PC-9 (cell line): Measurements from ENCODE around the gene SPPL2B. TPM values are rescaled to one million over a fixed set of nuclear protein-coding genes. Genes with fewer than 3 reads are reported as not detected.

Experiments used
- BruUV-seq: library from RNA; stranded (reverse); fragments of 400-500 nt; replicated peaks from 2 replicates; lab custom pipeline; 2021; lab: Mats Ljungman, UMichigan
- CTCF ChIA-PET: fragments of 300-600 bp; sonication (Branson Sonifier 250); formaldehyde crosslinking; loops from one replicate; lab custom pipeline; 2022; ENCODE audit warnings: antibody characterized with exemption; lab: Charles Lee
- POLR2A ChIA-PET: fragments of 300-600 bp; sonication (Branson Sonifier 250); formaldehyde crosslinking; loops from one replicate; lab custom pipeline; 2022; ENCODE audit warnings: antibody characterized with exemption; ENCODE audit not compliant: unreplicated experiment; lab: Charles Lee
- DNase-seq, 2 experiments: peaks; one replicate each; pipeline versions ENCODE4 v3.0.0 to v3.0.0-alpha.2; 2015 to 2022; ENCODE audit warnings: mixed read lengths in 1 of 2
- H2AFZ ChIP-seq: fragments of 200-600 bp; sonication (generic); 2 replicates; pipeline ENCODE4 v1.8.1; 2017; ENCODE audit warnings: antibody characterized with exemption
- H3F3A ChIP-seq: fragments of 200-600 bp; sonication (generic); 2 replicates; pipeline ENCODE4 v1.8.1; 2017; ENCODE audit warnings: antibody characterized with exemption, mild to moderate bottlenecking, low read depth; ENCODE audit not compliant: insufficient read depth
- H3K27ac ChIP-seq: fragments of 200-600 bp; sonication (generic); 2 replicates; pipeline ENCODE4 v1.6.1; 2016; ENCODE audit warnings: mixed run types
- H3K27me3 ChIP-seq: fragments of 200-600 bp; sonication (generic); 2 replicates; pipeline ENCODE4 v1.6.1; 2016; ENCODE audit warnings: low read depth, mixed run types; ENCODE audit not compliant: insufficient read depth
- H3K36me3 ChIP-seq: fragments of 200-600 bp; sonication (generic); 2 replicates; pipeline ENCODE4 v1.6.1; 2016; ENCODE audit warnings: low read depth, mixed run types
- H3K4me1 ChIP-seq: fragments of 200-600 bp; sonication (generic); replicated peaks from 2 replicates; pipeline ENCODE4 v1.6.1; 2016; ENCODE audit warnings: mixed run types; ENCODE audit not compliant: insufficient read depth
- H3K4me2 ChIP-seq: fragments of 200-600 bp; sonication (generic); 2 replicates; pipeline ENCODE4 v1.6.1; 2017; ENCODE audit warnings: mixed run types
- H3K4me3 ChIP-seq: fragments of 200-600 bp; sonication (generic); 2 replicates; pipeline ENCODE4 v1.6.1; 2016; ENCODE audit warnings: mixed run types
- H3K79me2 ChIP-seq: fragments of 200-600 bp; sonication (generic); 2 replicates; pipeline ENCODE4 v1.6.1; 2017; ENCODE audit warnings: low read depth, mixed run types
- H3K9me2 ChIP-seq: fragments of 200-600 bp; sonication (generic); 2 replicates; pipeline ENCODE4 v1.8.1; 2017; ENCODE audit warnings: mild to moderate bottlenecking; ENCODE audit not compliant: insufficient read depth
- H3K9me3 ChIP-seq: fragments of 200-600 bp; sonication (generic); 2 replicates; pipeline ENCODE4 v1.8.1; 2016; ENCODE audit warnings: low read depth; ENCODE audit not compliant: insufficient read depth
- H4K20me1 ChIP-seq: fragments of 200-600 bp; sonication (generic); 2 replicates; pipeline ENCODE4 v1.8.1; 2017; ENCODE audit not compliant: insufficient read depth
- EZH2 ChIP-seq: fragments of 200-600 bp; sonication (generic); IDR thresholded peaks from 2 replicates; pipeline ENCODE4 v1.8.0; 2017; ENCODE audit warnings: antibody characterized with exemption, low read depth
- intact Hi-C: fragments of 100-400 bp; cut with micrococcal nuclease; formaldehyde crosslinking; loops from one replicate; pipeline ENCODE4 v1.10.0; 2022; ENCODE audit not compliant: unreplicated experiment
- total RNA-seq: library from RNA; stranded (reverse); gene quantifications from 2 replicates; pipeline ENCODE4 v1.2.3, GENCODE V29; 2021
- TF ChIP-seq, protein P1 (sequence below): fragments of 200-600 bp; sonication (generic); conservative IDR thresholded peaks from 2 replicates; pipeline ENCODE4 v1.6.1; 2017; ENCODE audit warnings: mixed run types, antibody characterized with exemption, mild to moderate bottlenecking, moderate library complexity

The SPPL2B gene
- total RNA-seq, 1 experiment from 2014 or later, result 49.6 TPM

DNA sequence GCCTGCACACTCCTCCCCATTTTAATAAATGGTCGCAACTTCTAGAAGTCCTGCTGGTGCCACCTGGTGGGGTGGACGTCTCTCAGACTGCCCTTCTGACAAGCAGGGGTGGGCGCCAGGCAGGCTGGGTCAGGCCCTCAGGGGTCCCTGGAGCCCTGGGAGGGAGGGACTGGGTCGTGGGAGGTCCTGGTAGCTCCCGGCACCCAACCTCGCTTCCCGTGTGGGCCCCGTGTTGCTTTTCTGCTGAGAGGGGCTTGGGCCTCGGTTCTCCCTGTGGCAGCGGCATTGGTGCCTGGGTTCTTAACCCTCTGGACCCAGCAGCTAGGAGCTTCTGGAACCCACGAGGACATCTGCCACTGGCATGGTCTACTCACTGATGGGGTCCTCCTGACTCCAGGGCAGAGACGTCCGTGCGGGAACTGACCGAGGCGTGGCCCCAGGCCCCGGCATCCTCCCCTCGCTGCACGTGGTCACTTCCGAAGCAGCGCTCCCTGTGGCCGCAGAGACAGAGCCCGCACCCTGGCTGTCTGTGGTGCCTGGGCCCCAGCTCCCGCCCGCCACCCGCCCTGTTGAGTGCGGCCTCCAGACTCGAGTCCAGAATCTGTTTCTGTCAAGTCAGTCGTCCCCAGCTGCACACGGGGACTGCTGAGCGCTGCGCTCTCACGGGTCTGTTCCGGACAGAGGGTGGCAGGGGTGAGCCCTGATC lies 25.6 kb downstream of the SPPL2B start:
- ChIA-PET CTCF (no interaction called here), POLR2A (no interaction called here)
- TF ChIP-seq, protein P1, sequence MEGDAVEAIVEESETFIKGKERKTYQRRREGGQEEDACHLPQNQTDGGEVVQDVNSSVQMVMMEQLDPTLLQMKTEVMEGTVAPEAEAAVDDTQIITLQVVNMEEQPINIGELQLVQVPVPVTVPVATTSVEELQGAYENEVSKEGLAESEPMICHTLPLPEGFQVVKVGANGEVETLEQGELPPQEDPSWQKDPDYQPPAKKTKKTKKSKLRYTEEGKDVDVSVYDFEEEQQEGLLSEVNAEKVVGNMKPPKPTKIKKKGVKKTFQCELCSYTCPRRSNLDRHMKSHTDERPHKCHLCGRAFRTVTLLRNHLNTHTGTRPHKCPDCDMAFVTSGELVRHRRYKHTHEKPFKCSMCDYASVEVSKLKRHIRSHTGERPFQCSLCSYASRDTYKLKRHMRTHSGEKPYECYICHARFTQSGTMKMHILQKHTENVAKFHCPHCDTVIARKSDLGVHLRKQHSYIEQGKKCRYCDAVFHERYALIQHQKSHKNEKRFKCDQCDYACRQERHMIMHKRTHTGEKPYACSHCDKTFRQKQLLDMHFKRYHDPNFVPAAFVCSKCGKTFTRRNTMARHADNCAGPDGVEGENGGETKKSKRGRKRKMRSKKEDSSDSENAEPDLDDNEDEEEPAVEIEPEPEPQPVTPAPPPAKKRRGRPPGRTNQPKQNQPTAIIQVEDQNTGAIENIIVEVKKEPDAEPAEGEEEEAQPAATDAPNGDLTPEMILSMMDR, result no peak
- TF ChIP-seq EZH2, result no peak
- no peaks in the 10 kb centered on the region for H4K20me1 ChIP-seq
- H3K9me3 ChIP-seq, result no peaks in the 10 kb centered on the region
- no peaks in the 10 kb centered on the region for H3K4me1 ChIP-seq
- no peaks in the 10 kb centered on the region for H3K36me3 ChIP-seq
- no peak for DNase-seq
- no peaks in the 10 kb centered on the region for H3K9me2 ChIP-seq
- H3K27me3 ChIP-seq, result no peaks in the 10 kb centered on the region
- no TSS peak for BruUV-seq
- H3F3A ChIP-seq, result no peaks in the 10 kb centered on the region
- no peaks in the 10 kb centered on the region for H3K79me2 ChIP-seq
- no peak overlapping the region for H3K27ac ChIP-seq
- H2AFZ ChIP-seq, result no peak overlapping the region
- no peak overlapping the region for H3K4me3 ChIP-seq
- intact Hi-C loops, result no loop called here
- no peak overlapping the region for H3K4me2 ChIP-seq

DNA sequence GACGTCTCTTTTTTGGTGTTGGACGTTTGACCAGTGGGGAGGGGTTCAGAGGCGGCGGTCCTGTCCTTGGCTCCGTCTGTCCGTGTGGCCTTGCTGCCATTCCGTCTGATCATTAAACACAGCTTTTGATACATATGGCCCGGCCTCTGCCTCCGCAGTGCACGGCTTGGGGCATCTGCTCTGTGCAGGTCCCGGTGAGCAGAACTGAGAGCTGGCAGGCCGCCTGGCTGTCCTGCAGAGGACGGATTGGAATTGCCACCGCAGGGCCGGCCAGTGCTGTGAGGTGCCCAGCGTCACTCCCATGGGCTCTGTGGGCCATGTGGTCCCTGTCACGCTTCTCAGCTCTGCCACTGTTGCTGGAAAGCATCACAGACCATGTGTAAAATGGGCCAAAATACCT lies 26.2 kb downstream of the SPPL2B start:
- Histone ChIP-seq H3K4me1 (no peaks in the 10 kb centered on the region), H4K20me1 (no peaks in the 10 kb centered on the region), H3K9me2 (no peaks in the 10 kb centered on the region), H3K36me3 (no peaks in the 10 kb centered on the region), H3K79me2 (no peaks in the 10 kb centered on the region), H3K27ac (no peak overlapping the region), H3K9me3 (no peaks in the 10 kb centered on the region), H3K4me2 (no peak overlapping the region), H2AFZ (no peak overlapping the region), H3K27me3 (no peaks in the 10 kb centered on the region), H3F3A (no peaks in the 10 kb centered on the region), H3K4me3 (no peak overlapping the region)
- no TSS peak for BruUV-seq
- POLR2A ChIA-PET, result no interaction called here
- DNase-seq, result no peak
- intact Hi-C loops, result no loop called here
- no peak for TF ChIP-seq EZH2
- CTCF ChIA-PET, result no interaction called here

DNA sequence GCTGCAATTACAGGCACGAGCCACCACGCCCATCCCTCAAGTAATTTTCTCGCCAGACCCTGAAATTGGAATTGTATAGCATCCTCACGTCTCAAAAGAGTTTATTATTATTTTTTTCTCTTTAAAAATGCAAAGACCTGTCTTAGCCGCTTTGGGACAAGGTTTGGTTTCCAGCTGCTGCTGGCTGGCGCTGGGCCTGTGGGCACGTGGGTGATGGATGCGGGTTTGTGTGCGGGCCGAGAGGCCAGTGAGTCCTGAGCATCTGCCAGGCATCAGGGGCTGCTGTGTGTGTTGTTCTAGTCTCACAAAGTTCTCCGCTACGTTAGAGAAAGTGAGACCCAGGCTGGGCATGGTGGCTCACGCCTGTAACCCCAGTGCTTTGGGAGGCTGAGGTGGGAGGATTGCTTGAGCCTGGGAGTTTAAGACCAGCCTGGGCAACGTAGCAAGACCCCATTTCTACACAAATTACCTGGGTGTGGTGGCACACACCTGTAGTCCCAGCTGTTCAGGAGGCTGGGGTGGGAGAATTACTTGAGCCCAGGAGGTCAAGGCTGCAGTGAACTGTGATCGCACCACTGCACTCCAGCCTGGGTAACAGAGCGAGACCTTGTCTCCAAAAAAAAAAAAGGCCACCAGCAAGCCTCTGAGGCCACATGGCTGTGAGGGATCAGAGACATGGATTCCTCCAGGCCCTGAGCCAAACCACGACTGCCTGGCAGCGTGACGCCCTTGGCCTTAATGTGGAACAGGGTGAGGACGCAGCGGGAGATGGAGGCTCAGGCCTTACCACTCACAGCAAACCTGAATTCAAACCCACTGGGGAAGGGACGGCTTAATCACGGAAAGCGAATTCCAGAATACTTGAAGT lies 26.9 kb downstream of the SPPL2B start:
- H2AFZ ChIP-seq, result no peak overlapping the region
- no peaks in the 10 kb centered on the region for H3F3A ChIP-seq
- H3K9me2 ChIP-seq, result no peaks in the 10 kb centered on the region
- H3K4me2 ChIP-seq, result no peak overlapping the region
- ChIA-PET CTCF (no interaction called here), POLR2A (no interaction called here)
- H3K4me1 ChIP-seq, result no peaks in the 10 kb centered on the region
- no peaks in the 10 kb centered on the region for H4K20me1 ChIP-seq
- no peaks in the 10 kb centered on the region for H3K9me3 ChIP-seq
- no peak overlapping the region for H3K4me3 ChIP-seq
- BruUV-seq, result no TSS peak
- DNase-seq, result no peak
- TF ChIP-seq, protein P1, result no peak
- no peak for TF ChIP-seq EZH2
- no peaks in the 10 kb centered on the region for H3K36me3 ChIP-seq
- intact Hi-C loops, result no loop called here
- no peaks in the 10 kb centered on the region for H3K79me2 ChIP-seq
- no peak overlapping the region for H3K27ac ChIP-seq
- peaks cover 2% of the 10 kb centered on the region; the same call in 1 of the 2 replicates for H3K27me3 ChIP-seq
